NCI-H1694 (cell line): ENCODE measurements around the gene FALEC.
"Not testable (repeated sequence)": the region's sequence is repeated elsewhere in the genome, so short reads cannot be mapped to it uniquely, and the experiment has no call there.

Experiments
- DNase-seq: peaks from one replicate; lab custom pipeline; 2025; lab: John Stamatoyannopoulos, UW

FALEC gene

DNA sequence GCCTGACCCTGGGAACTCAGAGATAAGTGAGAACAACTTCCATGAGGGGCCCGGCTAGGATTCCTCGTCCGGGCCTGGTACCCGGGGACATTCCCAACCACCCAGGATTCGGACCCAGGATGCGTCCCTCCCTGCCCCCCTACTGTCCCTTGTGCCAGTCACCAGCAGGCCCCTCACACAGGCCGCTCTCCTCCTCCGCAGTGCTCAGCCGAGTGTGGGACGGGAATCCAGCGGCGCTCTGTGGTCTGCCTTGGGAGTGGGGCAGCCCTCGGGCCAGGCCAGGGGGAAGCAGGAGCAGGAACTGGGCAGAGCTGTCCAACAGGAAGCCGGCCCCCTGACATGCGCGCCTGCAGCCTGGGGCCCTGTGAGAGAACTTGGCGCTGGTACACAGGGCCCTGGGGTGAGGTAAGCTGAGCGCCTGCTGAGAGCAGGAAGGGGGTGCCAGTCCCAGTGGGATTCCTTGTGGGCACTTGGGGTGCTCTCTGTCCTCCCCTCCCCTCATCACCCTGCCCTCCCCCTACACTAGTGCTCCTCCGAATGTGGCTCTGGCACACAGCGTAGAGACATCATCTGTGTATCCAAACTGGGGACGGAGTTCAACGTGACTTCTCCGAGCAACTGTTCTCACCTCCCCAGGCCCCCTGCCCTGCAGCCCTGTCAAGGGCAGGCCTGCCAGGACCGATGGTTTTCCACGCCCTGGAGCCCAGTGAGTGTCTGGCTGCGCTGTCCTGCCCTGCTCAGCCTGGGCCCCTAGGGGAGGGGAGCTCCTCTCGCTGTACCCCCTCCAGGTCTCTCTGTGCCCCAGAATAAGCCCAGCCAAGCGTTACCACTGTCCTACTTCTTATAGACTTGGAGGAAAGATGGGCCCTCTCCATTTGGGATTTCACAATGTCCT lies 43.5 kb downstream of the FALEC start:
- no peak for DNase-seq

DNA sequence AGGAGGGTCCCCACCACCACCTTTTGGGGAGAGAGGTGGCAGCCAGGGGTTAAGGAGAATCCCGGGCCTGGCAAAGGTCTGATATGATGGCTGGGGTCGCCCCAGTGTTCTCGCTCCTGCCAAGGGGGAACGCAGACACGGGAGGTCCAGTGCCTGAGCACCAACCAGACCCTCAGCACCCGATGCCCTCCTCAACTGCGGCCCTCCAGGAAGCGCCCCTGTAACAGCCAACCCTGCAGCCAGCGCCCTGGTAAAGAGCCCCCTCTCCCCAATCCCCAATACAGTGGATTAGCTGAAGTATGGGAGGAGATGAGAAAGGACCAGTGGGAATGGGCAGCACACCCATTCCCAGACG lies 44.1 kb downstream of the FALEC start:
- no peak for DNase-seq

DNA sequence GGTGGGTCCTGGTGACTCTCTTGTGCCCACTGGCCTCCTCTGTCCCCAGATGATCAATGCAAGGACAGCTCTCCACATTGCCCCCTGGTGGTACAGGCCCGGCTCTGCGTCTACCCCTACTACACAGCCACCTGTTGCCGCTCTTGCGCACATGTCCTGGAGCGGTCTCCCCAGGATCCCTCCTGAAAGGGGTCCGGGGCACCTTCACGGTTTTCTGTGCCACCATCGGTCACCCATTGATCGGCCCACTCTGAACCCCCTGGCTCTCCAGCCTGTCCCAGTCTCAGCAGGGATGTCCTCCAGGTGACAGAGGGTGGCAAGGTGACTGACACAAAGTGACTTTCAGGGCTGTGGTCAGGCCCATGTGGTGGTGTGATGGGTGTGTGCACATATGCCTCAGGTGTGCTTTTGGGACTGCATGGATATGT lies 44.5 kb downstream of the FALEC start:
- DNase-seq: peak; percentile 53

DNA sequence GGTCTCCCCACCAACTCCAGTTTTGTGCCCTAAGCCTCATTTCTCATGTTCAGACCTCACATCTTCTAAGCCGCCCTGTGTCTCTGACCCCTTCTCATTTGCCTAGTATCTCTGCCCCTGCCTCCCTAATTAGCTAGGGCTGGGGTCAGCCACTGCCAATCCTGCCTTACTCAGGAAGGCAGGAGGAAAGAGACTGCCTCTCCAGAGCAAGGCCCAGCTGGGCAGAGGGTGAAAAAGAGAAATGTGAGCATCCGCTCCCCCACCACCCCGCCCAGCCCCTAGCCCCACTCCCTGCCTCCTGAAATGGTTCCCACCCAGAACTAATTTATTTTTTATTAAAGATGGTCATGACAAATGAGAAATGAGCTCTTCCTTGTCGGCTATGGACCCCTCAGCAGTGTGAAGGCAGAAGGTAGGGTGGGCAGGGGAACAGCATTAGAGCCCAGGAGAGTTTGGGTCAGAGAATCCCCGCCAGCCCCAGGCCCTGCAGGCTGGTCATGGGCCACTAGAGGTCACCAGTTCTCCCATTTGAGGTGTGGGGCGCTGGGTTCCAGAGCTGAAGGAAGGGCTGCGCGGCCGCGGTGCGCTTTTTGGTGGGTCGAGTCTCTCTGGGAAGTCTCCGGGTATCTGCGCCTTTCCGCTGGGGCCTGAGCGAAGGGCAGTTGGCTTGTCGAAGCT lies 45.2 kb downstream of the FALEC start:
- peak; percentile 92 for DNase-seq

DNA sequence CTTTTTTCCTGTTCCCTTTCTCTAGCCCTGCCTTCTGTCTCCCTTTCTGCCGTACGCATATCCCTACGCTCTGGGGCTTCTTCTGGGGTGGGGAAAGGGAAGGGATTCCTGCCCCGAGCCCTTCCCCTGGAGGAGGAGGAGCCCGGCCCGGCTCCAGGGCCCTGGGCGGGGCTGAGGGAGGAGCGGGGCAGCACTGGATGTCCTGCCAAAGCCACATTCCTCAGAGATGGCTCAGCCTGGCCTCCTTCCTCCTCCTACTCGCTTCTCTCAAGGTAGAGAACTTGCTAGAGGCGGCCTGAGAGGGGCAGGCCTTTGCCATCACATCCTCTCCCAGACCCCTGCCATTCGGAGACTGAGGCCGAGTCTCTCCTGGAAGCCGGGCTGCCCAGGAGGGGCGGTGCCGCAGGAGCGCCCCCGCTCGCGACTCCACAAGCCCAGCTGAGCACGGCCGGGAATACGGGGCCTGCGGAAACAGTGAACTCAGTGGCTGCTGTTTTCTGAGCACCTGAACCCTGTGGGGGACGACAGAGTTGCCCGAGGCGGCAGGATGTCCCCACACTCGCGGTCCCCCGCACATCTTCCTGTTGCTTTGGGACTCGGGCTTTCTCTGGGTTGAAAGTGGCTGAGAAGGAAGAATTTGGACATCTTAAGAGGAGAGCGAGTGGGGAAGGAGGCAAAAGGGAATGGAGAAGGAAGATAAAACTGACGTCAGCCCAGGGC lies 45.9 kb downstream of the FALEC start:
- peak; percentile 91 for DNase-seq

DNA sequence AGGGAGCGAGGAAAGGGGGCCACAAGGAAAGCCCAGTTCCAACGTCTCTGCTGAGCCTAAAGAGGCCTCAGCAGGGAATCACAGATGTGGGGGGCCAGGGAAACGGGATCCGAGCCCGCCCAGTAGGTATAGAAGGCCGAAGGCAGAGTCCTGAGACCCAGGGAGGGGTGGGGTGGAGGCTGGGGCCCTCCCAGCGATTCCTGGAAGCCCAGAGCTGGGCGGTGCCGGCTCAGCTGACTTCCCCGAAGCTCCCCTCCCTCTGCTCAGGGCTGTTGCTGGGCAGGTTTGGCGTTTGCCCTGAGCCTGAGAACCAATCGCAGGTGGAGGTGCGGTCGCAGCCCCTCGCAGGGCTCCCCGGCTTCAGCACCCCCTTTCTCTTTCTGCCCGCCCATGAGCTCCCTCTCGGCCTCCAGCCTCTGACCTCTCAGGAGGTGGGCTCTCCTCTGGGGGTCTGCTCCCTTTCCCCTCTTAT lies 46.5 kb downstream of the FALEC start:
- DNase-seq: peak; percentile 66

DNA sequence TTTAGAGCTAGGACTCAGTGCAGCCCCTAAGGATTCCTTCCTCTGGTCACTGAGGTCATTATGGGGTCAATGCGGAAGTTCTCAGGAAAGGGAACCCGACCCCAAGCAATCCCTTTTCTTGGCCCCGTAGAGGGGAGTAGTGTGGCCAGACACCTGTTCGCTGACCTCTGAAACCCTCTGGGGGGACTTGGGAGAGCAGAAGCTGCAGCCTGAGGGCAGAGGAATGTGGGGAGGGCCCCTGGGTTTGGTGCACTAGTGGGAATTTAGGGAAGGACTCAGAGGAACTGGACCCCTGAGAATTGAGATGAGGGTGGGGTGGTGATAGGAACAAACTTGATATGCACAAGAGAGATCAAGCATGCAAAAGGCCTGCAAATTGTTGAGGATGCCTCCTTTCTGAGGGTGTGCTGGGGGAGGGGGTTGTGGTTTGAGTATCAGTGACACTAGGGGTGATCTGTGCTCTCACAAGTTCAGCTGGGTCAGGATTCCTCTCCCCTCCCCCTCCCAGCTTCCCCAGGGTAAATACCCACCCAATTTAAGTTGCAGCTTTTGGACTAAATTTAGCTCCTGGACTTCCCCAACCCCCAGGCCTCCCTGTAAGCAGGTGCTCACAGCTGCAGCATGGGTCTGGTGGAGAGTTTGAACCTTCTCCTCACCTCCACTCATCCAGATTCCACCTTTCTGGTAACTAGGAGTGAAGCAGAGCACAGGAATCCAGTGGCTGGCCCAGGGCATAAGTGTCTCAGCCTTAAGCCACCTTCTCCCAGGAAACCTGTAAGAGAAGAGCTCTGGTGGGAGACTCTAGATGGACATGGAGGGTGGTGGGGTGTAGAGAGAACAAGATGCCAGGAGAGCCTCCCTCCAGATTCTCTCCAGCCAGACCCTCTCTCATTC lies 47.1 kb downstream of the FALEC start:
- no peak for DNase-seq

DNA sequence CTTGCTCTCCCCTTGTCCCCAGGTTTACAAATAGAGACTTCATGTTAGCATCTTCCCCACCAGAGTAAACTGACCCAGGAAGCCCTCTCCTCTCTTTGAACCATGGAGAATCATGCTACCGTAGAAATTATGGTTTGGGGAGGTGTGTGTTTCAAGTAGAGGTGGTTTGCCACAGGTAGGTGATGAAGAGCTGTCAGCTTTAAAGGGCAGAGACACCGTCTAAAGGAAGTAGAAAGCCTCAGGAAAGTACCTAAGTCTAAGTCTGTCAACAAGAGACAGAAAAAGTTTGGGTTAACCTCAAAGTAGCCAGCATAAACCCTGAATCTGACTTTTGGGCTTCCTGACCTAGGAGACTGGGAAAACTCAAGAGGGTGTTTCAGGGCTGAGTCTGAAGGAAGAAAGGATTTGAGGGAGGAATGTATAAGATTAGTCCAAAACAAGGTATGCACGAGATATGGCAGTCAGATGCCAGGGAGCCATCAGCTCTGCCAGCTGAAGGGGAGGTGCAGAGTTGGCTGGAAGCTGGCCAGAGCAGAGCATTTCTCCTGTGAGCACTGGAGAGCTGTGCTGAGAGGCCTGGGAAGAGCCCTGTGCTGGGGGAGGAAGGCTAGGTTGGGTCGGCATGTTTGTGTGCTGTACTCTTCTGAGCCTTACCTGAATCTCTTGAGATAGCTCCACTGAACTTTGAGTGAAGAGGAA lies 47.9 kb downstream of the FALEC start:
- DNase-seq: peak; percentile 85

DNA sequence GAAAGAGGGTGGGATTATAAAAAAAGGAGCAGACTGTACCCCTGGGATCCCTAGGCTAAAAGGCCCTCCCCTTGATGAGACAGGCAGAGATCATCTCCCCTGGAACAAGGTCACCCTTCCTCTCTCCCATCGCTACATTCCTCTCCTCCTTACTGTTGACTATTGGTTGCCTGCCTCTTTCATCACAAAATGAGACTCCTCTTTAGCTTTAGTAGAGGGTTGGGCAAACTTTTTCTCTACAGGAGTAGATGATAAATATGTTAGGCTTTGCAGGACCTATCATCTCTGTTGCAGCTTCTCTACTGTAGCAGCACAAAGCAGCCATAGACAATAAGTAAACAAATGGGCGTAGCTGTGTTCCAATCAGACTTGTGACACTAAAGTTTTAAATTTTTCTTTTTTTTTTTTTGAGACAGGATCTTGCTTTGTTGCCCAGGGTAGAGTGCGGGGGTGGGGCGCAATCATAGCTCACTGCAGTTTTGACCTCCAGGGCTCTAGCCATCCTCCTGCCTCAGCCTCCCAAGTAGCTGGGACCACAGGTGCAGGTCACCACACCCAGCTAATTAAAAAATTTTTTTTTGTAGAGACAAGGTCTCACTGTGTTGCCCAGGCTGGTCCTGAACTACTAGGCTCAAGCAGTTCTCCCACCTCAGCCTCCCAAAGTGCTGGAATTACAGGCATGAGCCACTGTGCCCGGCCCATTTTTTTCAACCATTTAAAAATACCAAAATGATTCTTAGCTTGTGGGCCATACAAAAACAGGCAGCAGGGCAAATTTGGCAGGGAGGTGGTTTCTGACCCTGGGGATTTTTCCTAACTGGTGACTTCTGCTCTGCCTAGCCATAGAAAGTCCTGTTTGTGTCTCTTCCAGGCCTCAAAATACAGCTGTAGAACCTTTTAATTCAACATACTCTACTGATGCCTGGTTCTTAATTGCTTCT lies 48.8 kb downstream of the FALEC start:
- no peak for DNase-seq

DNA sequence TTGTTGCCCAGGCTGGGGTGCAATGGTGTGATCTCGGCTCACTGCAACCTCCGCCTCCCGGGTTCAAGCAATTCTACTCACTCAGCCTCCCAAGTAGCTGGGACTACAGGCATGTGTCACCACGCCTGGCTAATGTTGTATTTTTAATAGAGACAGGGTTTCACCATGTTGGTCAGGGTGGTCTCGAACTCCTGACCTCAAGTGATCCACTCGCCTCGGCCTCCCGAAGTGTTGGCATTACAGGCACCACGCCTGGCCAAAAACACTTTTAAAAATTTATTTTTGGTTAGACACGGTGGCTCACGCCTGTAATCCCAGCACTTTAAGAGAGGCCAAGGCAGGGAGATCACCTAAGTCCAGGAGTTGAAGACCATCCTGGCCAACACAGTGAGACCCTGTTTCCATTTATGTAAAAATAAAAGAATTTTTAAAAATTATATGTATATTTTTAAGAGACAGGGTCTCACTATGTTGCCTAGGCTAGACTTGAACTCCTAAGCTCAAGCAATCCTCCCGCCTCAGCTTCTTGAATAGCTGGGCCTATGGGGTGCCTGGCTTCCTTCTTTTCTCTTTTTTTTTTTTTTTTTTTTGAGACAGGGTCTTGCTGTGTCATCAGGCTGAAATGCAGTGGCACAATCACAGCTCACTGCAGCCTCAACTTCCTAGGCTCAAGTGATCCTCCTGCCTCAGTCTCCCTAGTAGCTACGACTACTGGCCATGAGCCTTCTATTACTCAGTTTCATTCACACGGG lies 49.9 kb downstream of the FALEC start:
- DNase-seq: not testable (repeated sequence)

DNA sequence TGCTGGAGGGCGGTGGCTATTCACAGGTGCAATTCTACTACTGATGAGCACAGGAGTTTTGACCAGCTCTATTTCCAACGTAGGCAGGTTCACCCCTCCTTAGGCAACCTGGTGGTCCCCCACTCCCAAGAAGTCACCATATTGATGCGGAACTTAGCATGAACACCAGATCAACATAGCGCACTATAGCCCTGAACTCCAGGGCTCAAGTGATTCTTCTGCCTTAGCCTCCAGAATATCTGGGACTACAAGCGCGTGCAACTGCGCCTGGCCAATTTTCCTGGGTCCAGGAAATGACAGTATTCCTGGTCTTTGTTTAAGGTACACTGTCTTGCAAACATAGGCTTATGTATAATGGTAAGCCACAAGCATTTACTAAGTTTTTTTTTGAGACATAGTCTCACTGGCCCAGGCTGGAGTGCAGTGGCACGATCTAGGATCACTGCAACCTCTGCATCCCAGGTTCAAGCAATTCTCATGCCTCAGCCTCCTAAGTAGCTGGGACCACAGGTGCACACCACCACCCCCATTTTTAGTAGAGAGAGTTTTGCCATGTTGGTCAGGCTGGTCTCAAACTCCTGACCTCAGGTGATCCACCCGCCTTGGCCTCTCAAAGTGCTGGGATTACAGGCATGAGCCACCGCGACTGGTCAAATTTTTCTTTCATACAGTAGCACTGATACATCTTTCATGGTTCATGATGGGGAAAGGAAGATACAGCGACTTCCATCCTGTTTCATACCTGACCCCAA lies 51.2 kb downstream of the FALEC start:
- no peak for DNase-seq

DNA sequence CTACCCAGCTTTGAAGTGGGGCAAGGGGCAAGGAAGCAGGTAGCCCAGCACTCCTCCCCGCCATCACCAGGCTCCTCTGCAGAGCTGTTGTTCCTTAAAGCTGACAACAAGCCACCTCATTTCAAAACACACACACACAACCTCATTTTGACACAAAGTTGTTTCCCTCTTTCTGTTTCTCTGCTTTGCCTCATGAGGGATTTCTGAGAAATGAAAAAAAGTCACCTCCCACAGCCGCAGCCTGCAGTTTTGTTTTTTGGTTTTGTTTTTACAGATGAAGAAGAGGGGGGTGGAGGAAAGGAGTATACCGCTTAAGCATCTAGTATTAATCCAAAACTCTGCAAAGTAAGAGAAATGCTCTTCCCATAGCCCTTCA lies 51.8 kb downstream of the FALEC start:
- no peak for DNase-seq

DNA sequence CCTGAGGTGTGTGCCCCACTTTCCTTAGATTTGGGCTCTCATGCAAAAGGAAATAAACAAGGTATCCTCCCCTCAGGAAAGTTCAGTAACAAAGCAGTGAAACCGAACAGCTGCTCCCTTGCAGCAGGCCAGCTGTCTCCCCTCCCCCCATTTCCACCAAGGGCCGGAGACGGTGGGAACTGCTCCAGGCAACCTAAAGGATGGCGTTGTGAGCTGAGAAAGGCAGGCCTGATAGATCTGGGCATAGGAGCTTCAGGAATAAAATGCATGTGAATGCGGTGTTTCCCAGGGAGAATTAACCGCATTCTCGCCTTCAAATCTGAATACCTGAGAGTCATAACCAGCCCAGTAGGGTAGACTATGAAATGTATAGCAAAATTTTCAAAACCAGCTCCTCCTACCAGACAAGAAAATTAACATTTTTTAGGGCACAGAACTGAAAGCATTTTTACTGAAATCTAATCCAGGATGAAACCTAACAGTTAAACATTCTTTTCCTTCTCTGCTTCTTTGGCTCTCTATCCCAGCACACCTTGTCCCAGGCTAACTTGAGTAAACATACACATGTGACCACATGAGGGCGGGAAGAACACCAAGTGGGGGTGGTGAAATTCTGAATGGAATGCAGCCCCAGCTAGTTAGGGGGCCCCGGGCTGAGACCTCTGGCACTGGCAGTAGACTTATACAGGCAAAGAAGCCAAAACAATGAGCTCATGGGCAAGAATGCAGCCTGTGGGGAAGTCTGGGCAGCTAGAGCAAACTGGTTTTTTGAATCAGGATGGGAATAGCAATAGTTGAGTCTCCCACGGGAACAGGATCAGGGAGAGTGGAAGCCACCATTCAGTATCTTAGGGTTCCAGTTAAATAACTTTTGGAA lies 52.4 kb downstream of the FALEC start:
- DNase-seq: peak; percentile 79

DNA sequence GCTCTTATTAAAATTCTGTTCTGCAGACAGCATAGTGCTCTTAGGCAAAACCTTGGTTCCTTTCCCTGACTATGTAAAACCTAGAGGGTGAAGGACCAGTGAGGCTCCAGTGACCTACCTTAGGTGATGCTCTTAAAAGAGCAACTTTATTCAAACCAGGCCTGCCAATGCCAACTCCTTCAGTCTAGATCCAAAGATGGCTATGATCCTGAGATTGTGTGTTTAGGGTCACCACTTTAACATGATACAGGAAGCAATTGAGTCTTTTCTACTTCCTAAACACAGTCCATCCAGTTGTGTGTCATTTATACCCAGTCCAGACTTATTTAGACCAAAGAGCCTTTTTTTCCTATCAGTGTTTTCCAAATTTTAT lies 53.0 kb downstream of the FALEC start:
- no peak for DNase-seq

DNA sequence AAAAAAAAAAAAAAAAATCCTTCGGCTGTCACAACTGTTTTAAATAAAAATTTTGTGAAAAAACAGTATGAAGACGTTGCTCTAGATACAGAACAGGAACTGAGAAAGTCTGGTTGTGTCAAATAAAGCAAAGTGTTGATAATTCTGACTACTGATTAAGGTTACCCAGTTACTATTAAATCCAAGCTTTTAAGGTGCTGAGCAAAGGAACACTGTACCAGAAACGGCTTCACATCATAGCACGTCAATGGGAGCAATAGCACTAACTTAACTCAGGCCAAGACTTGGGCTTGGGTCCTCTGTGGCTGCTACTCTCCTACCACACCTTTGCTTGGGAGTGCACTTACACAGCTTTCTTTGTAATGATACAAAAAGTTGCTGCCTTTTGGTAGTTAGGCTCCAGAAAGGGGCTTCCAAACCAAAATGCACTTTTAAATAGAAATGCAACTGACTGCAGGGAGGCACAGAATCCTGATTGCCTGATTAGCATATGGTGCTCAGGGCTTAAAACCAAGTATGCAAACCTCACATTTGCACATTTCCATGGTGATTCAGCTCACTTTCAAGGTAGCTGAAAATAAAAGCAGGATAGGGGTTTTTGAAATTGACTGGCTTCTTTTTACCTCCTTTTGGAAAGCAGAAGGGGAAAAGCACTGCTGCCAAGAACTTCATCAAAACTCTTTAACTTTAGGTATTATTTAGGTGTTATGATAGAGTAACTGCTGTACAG lies 57.5 kb downstream of the FALEC start:
- DNase-seq: no peak

DNA sequence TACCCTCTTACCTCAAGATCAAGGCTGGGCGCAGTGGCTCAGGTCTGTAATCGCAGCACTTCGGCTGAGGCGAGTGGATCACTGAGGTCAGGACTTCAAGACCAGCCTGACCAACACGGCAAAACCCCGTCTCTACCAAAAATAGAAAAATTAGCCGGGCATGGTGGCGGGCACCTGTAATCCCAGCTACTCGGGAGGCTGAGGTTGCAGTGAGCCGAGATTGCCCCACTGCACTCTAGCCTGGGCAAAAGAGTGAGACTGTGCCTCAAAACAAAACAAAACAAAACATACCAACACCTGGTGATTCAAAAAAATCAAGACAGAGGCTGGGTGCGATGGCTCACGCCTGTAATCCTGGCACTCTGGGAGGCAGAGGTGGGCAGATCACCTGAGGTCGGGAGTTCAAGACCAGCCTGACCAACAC lies 58.1 kb downstream of the FALEC start:
- not testable (repeated sequence) for DNase-seq
